Measurements from ENCODE around the gene HOXB2.
A peak's percentile ranks its signal among the peaks of the same experiment; 100 is the strongest.

HOXB2 gene

DNA sequence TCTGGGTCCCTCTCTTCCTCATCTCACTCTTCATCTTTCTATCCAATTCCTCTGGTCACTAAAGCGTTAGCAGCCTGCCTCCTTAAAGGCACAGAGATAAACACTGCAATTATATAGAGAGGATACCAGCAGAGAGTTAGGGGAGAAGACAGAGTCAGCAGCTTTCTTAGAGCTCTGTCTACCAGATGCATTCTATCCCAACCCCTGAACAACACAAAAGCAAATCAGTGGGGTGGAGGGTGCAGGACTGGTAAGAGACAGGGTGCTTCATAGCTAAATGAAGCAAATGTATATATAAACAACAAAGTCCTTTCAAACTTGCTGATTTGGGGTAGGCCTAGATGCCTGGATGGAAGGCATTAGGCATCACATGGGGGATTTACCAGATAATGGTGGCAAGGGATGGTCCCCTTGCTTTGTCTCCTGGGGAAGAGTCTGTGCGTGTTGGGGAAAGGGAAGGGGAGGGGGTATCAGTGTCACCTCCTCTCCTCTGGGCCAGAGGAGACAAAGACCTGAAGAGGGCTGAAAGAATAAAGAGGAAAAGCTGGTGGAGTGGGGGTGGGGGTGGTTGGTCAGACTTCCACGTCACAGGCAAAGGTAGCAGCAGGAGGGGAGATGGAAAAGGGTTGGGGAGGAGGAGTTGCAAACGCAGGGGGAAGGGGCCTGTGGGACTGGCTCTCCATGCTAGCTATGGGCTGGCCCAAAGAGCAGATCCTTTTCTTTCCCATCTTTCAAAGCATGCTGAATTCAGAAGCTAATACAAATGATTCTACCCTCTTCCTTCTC, 21.2 kb upstream of the HOXB2 start:
- no peak for DNase-seq (ENCODE audit: low read depth)

- DNase-seq (ENCODE audit: low read depth) = no peak
These were observed 20.2 kb upstream of the HOXB2 start for GRCh38 chr17:48565022-48565554.

- no peak for DNase-seq (ENCODE audit: low read depth)
These were observed 19.5 kb upstream of the HOXB2 start for GRCh38 chr17:48564188-48565021.

DNA sequence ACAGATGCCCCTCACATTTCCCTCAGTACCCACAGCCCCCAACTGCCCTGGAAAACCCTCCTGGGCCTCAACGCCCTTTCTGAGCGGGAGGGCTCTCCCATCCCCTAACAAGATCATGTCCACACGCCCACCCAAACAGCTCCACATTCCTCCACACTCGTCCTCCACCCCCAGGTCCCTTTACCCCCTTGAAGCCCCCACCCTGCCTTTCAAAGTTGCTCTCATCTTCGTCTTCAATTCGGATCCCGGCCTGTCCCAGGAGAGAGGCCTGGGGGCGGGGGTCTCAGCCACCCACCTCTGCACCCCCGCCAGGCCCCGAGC, 18.9 kb upstream of the HOXB2 start:
- DNase-seq (ENCODE audit: low read depth) = no peak

- no peak for DNase-seq (ENCODE audit: low read depth)
These were observed 18.5 kb upstream of the HOXB2 start for GRCh38 chr17:48563385-48563838.

GRCh38 chr17:48562934-48563333, 18.0 kb upstream of the HOXB2 start:
- no peak for DNase-seq (ENCODE audit: low read depth)

DNA sequence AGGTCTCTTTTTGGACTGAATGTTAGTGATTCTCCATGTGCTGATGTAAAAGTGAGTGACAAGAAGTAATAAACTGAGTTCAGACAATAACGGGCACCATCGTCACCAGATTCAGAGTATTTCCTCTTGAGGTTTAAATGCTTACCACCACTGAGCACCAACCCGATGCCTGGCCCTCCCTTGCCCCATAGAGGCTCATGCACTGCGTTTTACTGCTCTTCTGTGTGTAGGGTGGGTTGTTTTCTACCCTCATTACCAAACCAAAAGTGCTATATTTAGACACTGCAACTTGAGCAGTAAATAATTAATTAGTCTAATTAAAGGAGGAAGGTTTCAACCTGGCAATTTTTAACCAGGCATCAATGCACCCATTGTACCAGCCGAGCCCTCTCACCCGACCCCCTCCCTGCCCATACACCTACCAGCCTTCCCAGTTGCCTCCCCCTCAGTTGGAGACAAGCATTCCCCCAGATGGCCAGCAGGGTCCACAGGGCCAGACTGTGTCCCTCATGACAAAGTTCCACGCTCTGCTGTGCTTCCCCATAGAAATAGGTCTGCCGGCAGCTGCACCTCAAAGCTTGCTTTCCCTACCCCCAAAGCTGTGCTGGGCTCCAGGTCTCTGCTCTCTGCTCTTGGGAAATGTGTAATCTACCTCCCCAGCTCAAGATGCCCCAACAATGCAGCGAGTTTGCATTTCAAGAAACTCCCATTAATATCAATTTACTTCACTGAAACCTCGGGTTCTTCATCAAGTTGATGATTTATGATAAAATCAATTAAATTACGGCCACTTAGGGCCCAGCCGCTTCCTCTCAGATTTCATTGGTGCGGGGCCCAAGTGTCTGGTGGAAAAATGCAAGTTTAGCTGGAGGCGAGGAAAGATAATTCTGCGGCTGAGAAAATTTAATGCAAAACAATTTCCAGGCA, 17.2 kb upstream of the HOXB2 start:
- peak; percentile 52 for DNase-seq (ENCODE audit: low read depth)

GRCh38 chr17:48559840-48560817, 15.2 kb upstream of the HOXB2 start:
- DNase-seq (ENCODE audit: low read depth) = no peak

DNA sequence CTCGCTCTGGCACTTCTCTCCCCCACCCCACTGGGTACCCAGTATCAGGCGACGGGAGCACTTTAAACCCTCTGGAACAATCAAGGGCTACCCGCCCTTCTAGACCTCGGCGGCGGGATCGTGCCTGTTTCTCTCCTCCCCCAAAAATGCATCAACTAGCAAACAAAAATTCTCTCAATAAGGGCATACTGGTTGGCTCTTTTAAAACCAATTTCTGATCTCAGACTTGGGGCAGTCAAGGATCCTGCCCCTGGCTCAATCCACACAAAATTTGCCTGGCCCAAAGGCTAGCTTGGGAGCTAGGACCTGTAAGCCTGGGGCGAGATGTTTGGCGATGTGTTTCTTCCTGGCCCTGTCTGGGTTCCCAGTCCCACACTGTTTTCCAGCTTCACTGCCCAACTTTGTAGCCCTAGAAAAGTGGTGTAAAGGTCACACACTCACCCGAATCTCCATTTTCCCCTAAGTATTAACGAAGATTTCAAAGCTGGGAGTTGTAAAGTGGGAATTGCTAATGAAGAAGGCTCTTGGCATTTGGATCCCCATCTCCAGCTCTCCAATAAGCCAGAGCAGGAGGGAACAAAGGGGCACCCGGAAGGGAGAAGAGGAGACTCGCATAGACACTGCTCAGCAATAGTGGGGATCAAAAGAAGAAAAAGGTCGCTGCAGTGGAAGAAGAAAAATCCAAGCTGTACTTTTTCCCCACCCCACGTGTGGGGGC, 14.4 kb upstream of the HOXB2 start:
- DNase-seq (ENCODE audit: low read depth) = no peak

- DNase-seq (ENCODE audit: low read depth) = no peak
These were observed 13.9 kb upstream of the HOXB2 start for GRCh38 chr17:48558831-48559121.

DNA sequence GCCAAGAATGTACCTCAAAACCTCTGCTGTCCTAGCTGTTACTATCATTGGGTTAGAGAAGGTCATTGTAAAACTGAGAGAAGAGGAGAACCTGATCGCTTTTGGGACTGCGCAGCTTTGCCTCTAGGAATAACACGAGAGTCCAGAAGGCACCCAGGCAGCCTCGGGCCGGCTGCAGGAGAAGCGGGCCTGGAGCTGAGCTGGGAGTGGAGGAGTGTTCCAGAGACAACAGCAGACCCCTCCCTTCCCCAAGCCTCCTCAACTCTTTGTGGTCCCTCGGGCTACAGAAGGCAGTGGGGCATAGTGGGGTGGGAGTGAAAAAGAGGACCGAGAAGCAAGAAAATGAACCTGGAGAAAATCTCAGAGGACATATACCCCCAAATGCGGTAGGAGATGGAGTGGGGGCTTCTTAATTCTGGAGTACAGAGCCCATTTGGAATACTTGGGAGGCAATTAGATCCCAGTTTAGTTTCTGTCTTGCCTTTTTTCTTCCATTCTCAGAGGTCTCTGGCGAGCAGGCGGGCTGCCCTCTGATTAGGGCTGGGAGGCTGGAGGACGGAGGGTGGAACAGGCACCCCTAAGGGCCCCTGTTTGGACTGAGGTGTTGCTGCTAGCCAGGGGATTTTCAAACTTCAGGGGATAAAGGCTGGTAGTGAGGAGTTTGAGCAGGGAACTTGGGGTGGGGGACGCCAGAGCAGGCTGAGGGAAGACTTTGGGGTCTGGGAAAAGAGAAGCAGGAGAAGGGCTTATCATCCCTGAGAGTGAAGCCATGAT, 13.3 kb upstream of the HOXB2 start:
- no peak for DNase-seq (ENCODE audit: low read depth)

- no peak for DNase-seq (ENCODE audit: low read depth)
These were observed 11.9 kb upstream of the HOXB2 start for GRCh38 chr17:48556576-48557401.

DNA sequence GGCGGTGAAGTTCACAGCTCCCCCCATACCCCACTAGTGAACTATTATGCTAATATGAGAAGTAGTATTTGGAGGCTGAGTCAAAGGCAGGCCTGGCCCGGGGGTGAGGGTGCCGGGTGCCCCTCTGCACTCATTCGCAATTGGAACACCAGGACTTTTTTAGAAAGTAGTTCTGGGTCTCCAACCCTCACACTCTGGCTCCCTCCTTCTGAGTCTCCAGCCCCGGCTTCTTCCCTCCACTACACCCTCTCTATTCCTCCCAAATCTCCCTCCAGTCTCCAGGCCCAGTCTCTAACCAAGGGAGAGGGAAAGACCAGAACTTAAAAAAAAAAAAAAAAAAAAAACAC, 11.3 kb upstream of the HOXB2 start:
- no peak for DNase-seq (ENCODE audit: low read depth)

DNA sequence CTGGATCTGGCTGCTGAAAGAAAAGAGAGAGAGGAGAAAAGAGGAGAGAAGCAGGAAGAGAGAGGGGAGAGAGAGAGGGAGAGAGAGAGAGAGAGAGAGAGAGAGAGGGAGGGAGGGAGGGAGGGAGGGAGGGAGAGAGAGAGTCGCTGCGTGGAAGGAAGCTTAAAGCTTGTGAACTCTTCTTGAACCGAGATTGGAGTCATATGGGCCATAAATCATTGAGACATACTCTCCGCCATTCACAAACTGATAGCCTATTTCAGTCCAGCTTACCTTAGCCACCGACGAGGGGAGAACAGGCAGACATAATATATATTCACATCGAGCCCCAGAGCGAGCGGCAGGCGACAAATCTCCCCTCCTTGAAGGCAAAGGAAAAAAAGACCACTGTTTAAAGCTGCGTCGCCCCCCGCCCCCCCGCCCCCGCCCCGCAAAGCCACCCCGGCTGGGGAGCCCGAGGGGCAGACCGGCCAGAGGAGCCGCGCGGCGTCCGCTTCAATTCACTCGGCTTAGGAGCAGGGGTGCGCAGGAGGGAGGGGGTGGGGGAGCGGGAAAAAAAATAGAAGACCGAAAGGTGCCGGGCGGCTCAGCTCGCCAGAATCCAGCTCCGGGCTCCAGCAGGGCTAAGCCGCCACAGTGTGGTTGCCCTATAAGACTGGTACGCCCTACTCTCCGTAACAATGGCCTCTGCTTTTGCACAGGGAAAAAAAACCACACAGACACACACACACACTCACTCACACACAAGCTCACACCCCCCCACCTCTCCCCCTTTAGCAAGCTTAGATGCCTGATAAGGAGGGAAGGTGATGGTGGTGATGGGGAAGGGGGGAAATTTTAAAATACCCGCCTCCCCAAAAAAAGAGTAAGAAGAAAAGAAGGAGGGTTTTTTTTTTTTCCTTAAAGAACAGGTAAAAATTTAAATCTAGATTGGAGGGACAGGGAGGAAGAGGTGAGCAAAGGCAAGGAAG, 10.6 kb upstream of the HOXB2 start:
- DNase-seq (ENCODE audit: low read depth) = peak; percentile 81

DNA sequence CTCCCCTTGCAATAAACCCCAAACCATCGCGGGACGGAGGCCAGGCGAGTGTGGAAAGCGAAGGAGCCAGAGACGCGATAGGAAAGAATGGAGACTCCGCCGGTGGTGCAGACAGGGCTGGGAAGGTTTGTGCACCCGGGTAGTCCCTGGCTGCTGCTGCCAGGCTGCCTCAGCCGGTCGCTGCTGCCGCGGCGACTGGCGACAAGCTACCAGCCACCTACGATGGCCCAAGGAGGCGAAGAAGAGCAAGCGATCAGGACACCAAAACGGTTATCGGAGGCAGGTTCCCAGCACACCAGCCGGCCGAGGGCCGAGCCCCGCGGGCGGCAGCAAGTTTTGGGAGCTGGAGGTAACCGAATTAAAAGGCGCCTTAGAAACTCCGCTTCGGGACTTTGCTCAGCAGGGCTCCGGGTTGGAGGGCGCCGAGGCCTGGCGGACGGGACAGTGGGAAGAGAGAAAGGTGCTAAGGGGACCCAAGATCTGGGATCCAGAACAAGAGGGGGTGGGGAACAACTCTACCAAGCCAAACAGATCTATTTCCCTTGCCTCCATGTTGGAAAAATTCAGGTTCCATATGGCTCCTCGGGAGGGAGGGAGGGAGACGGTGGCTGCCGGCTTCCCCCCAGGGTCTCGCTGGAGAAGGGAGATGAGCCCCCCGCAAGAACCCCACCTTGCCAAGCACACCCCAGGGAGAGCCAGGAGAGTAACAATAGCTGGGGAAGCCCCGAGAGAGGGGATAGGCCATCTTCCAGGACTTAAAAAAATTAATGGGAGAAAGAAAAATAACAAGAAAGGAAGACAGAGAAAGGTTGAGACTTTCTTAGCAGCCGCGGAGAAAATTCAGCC, 9.7 kb upstream of the HOXB2 start:
- DNase-seq (ENCODE audit: low read depth) = peak; percentile 40

GRCh38 chr17:48553826-48554225, 8.9 kb upstream of the HOXB2 start:
- no peak for DNase-seq (ENCODE audit: low read depth)

DNA sequence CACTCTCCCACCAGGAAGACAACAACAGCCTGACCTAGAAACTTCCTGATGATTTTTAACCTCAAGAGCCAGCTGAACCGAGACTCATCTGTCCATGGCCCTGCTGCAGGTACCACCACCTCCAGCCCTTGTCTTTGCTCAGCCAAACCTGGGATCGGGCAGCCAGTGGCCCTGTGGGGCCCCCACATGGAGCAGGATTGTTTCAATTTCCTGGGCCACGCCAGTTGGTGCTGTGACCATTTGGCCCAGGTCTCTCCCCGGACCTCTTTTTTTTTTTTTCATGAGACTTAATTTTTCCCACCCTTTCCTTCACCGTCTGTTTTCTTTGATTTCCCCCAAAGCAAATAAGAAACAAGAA, 8.3 kb upstream of the HOXB2 start:
- DNase-seq (ENCODE audit: low read depth) = no peak

Measured in ELR (cell line).